Chondrocyte (in vitro differentiated cells): ENCODE data around the gene FAM227B. TPM values are rescaled to one million over a fixed set of nuclear protein-coding genes. Genes with fewer than 3 reads are reported as not detected.
"Not testable (repeated sequence)": the region's sequence is repeated elsewhere in the genome, so short reads cannot be mapped to it uniquely, and the experiment has no call there.

Experiments used
- DNase-seq: peaks from one replicate; pipeline ENCODE4 v3.0.0; 2021; ENCODE audit warnings: mixed read lengths, low spot score
- H3K27ac Mint-ChIP-seq: one replicate; pipeline ENCODE4 v1.8.0; 2021; ENCODE audit warnings: mild to moderate bottlenecking, moderate library complexity, mixed read lengths; ENCODE audit not compliant: unreplicated experiment
- H3K27me3 Mint-ChIP-seq: 2 replicates; pipeline ENCODE4 v1.8.0; 2021; ENCODE audit warnings: low read depth, mixed read lengths
- H3K36me3 Mint-ChIP-seq: 2 replicates; pipeline ENCODE4 v1.8.0; 2021; ENCODE audit warnings: low read depth, mixed read lengths
- H3K4me1 Mint-ChIP-seq: 2 replicates; pipeline ENCODE4 v1.8.0; 2021; ENCODE audit warnings: low read depth, mild to moderate bottlenecking, mixed read lengths
- H3K4me3 Mint-ChIP-seq: one replicate; pipeline ENCODE4 v1.8.0; 2021; ENCODE audit warnings: mild to moderate bottlenecking, moderate library complexity, mixed read lengths; ENCODE audit not compliant: unreplicated experiment
- H3K9me3 Mint-ChIP-seq: 2 replicates; pipeline ENCODE4 v1.8.0; 2021; ENCODE audit warnings: low read depth, mixed read lengths
- CTCF ChIP-seq: fragments of 200-600 bp; sonication (generic); IDR thresholded peaks from 2 replicates; pipeline ENCODE4 v1.5.0; 2021; ENCODE audit warnings: antibody characterized with exemption, mild to moderate bottlenecking, moderate library complexity
- total RNA-seq: library from RNA; stranded (reverse); gene quantifications from 3 replicates; pipeline ENCODE4 v1.2.1, GENCODE V29; 2021

FAM227B gene
- total RNA-seq, 1 donor from 2014 or later = 2.2 TPM

- Mint-ChIP-seq H3K27ac (peak overlapping the region; percentile 99), H3K36me3 (peaks cover 6% of the 10 kb centered on the region), H3K27me3 (no peaks in the 10 kb centered on the region), H3K9me3 (peaks cover 17% of the 10 kb centered on the region), H3K4me1 (peaks cover 45% of the 10 kb centered on the region), H3K4me3 (peak overlapping the region; percentile 94)
- TF ChIP-seq CTCF = peak; percentile 45
- DNase-seq = no peak
These were observed 419 bp downstream of the FAM227B start for GRCh38 chr15:49620199-49620598.

GRCh38 chr15:49619226-49619625, 1.4 kb downstream of the FAM227B start:
- Mint-ChIP-seq H3K27me3 (no peaks in the 10 kb centered on the region), H3K27ac (no peak overlapping the region), H3K4me1 (peaks cover 41% of the 10 kb centered on the region), H3K4me3 (no peak overlapping the region), H3K36me3 (peaks cover 9% of the 10 kb centered on the region), H3K9me3 (peaks cover 25% of the 10 kb centered on the region)
- no peak for TF ChIP-seq CTCF
- DNase-seq = no peak

DNA sequence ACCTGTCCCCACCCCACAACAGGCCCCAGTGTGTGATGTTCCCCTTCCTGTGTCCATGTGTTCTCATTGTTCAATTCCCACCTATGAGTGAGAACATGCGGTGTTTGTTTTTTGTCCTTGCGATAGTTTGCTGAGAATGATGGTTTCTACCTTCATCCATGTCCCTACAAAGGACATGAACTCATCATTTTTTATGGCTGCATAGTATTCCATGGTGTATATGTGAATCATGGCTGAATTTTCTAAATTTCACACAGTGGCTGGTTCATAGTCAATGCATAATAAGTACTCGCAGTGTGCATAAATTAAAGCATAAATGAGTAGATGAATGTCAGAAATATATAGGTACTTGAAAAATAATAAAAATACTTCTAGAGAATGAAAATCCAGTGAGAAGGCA, 8.4 kb downstream of the FAM227B start:
- H3K36me3 Mint-ChIP-seq, H3K4me3 Mint-ChIP-seq, DNase-seq, H3K27me3 Mint-ChIP-seq, H3K27ac Mint-ChIP-seq, H3K4me1 Mint-ChIP-seq: not testable (repeated sequence)
- peaks cover 22% of the 10 kb centered on the region for H3K9me3 Mint-ChIP-seq

GRCh38 chr15:49610157-49610918, 10.3 kb downstream of the FAM227B start:
- no peaks in the 10 kb centered on the region for H3K4me1 Mint-ChIP-seq
- no peak overlapping the region for H3K27ac Mint-ChIP-seq
- peaks cover 16% of the 10 kb centered on the region for H3K9me3 Mint-ChIP-seq
- no peak for TF ChIP-seq CTCF
- H3K4me3 Mint-ChIP-seq = no peak overlapping the region
- H3K27me3 Mint-ChIP-seq = no peaks in the 10 kb centered on the region
- DNase-seq = no peak
- H3K36me3 Mint-ChIP-seq = peaks cover 7% of the 10 kb centered on the region

- no peaks in the 10 kb centered on the region for H3K4me1 Mint-ChIP-seq
- no peak for TF ChIP-seq CTCF
- H3K27ac Mint-ChIP-seq = no peak overlapping the region
- DNase-seq = no peak
- no peak overlapping the region for H3K4me3 Mint-ChIP-seq
- H3K36me3 Mint-ChIP-seq = peaks cover 8% of the 10 kb centered on the region
- H3K27me3 Mint-ChIP-seq = no peaks in the 10 kb centered on the region
- peaks cover 33% of the 10 kb centered on the region for H3K9me3 Mint-ChIP-seq
These were observed 14.0 kb downstream of the FAM227B start for GRCh38 chr15:49606594-49606993.

DNA sequence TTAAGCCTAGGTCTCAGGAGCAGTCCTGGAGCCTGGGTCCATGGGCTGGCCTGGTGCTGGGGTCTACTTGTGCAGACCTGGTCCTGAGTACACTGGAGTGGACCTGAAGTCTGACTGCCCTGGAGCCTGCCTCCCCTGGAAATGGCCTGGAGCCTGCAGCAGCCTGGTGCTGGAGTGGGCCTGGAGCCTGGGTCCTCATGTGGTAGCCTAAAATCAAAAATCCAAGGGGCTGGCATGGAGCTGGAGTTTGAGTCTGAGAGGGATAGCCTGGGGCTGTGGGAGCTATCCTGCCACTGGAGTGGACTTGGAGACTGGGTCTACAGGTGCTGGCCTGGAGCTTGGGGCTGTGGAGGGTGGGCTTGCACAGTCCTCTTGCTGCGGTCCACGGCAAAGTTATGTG, 15.0 kb downstream of the FAM227B start:
- Mint-ChIP-seq H3K4me1 (no peaks in the 10 kb centered on the region), H3K27ac (no peak overlapping the region), H3K4me3 (no peak overlapping the region), H3K36me3 (peaks cover 10% of the 10 kb centered on the region), H3K27me3 (no peaks in the 10 kb centered on the region), H3K9me3 (peaks cover 37% of the 10 kb centered on the region)
- TF ChIP-seq CTCF = no peak
- peak; percentile 64 for DNase-seq
